ENCODE results near the gene ALG1.

DNA sequence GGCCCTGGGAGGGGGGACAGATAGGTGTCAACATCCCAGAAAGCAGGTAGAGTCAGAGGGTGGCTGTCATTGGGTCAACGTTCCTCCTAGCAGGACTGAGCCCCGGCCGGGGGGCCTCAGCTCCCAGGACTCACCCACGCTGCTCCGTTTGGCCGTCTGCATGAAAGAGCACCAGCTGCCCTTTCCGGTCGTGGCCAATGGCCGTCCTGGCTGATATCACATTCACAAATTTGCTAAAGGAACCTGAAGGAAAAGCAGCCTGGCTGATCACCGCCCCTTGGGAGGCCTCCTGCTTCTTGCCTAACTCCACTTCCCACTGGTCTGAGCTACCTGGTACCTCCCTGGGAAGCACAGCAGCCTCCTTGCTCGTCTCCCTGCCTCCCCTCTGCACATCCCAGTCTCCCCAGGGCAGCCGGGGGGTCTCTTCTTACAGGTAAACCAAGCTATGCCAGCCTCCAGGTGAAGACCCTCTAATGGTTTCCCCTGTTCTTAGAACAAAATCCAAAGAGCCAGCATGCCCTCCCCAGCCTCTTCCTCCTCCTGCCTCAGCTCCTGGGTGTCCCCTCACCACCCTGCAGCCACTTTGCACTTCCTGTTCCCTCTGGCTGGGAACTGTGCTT lies 41.3 kb upstream of the ALG1 start:
- TF ChIP-seq CTCF (IDR thresholded peaks at IDR 0.05; ENCODE audit: insufficient read depth, low read depth, low read length) (no peak), EZH2 (IDR thresholded peaks at IDR 0.05; ENCODE audit: insufficient read depth, low read length) (no peak)

All from astrocyte (in vitro differentiated cells and primary cell).